Nephron progenitor cell (in vitro differentiated cells): ENCODE data around the gene GPR68.

ENCODE experiments used
- DNase-seq: peaks from one replicate; pipeline ENCODE4 v3.0.0; 2021
- H3K27ac Mint-ChIP-seq: 2 replicates; pipeline ENCODE4 v1.8.0; 2021; ENCODE audit warnings: mild to moderate bottlenecking, moderate library complexity, mixed read lengths
- H3K27me3 Mint-ChIP-seq: 2 replicates; pipeline ENCODE4 v1.8.0; 2021; ENCODE audit warnings: mild to moderate bottlenecking, low read depth, mixed read lengths; ENCODE audit not compliant: poor library complexity
- H3K36me3 Mint-ChIP-seq: 2 replicates; pipeline ENCODE4 v1.8.0; 2021; ENCODE audit warnings: low read depth, mixed read lengths
- H3K4me1 Mint-ChIP-seq: 2 replicates; pipeline ENCODE4 v1.8.0; 2021; ENCODE audit warnings: mixed read lengths
- H3K4me3 Mint-ChIP-seq: 2 replicates; pipeline ENCODE4 v1.8.0; 2021; ENCODE audit warnings: mild to moderate bottlenecking, moderate library complexity, mixed read lengths
- H3K9me3 Mint-ChIP-seq: 2 replicates; pipeline ENCODE4 v1.8.0; 2021; ENCODE audit warnings: mild to moderate bottlenecking, moderate library complexity, mixed read lengths
- CTCF ChIP-seq: fragments of 200-600 bp; sonication (generic); IDR thresholded peaks from 2 replicates; pipeline ENCODE4 v1.5.0; 2021; ENCODE audit warnings: antibody characterized with exemption

The GPR68 gene

GRCh38 chr14:91233936-91234790 lies 10.3 kb downstream of the GPR68 start:
- H3K4me1 Mint-ChIP-seq: peaks cover 5% of the 10 kb centered on the region
- H3K27me3 Mint-ChIP-seq: peaks cover 7% of the 10 kb centered on the region
- no peak for DNase-seq
- H3K27ac Mint-ChIP-seq: no peak overlapping the region
- H3K4me3 Mint-ChIP-seq: no peak overlapping the region
- H3K36me3 Mint-ChIP-seq: peaks cover 34% of the 10 kb centered on the region
- H3K9me3 Mint-ChIP-seq: peaks cover 35% of the 10 kb centered on the region
- no peak for TF ChIP-seq CTCF

GRCh38 chr14:91232603-91233002 lies 11.9 kb downstream of the GPR68 start:
- Mint-ChIP-seq H3K4me3 (no peak overlapping the region), H3K27ac (peak overlapping the region; percentile 34), H3K27me3 (peaks cover 7% of the 10 kb centered on the region), H3K9me3 (peaks cover 26% of the 10 kb centered on the region), H3K4me1 (peaks cover 16% of the 10 kb centered on the region), H3K36me3 (peaks cover 40% of the 10 kb centered on the region)
- no peak for DNase-seq
- TF ChIP-seq CTCF: no peak

- no peak for TF ChIP-seq CTCF
- peaks cover 40% of the 10 kb centered on the region for H3K36me3 Mint-ChIP-seq
- H3K27ac Mint-ChIP-seq: no peak overlapping the region
- peaks cover 7% of the 10 kb centered on the region for H3K27me3 Mint-ChIP-seq
- H3K4me1 Mint-ChIP-seq: peaks cover 16% of the 10 kb centered on the region
- peaks cover 26% of the 10 kb centered on the region for H3K9me3 Mint-ChIP-seq
- no peak for DNase-seq
- H3K4me3 Mint-ChIP-seq: no peak overlapping the region
Measured at GRCh38 chr14:91232052-91232451, 12.5 kb downstream of the GPR68 start.

- H3K4me3 Mint-ChIP-seq: no peak overlapping the region
- peaks cover 7% of the 10 kb centered on the region for H3K27me3 Mint-ChIP-seq
- TF ChIP-seq CTCF: no peak
- no peak for DNase-seq
- peaks cover 16% of the 10 kb centered on the region for H3K4me1 Mint-ChIP-seq
- peaks cover 26% of the 10 kb centered on the region for H3K9me3 Mint-ChIP-seq
- H3K36me3 Mint-ChIP-seq: peaks cover 44% of the 10 kb centered on the region
- no peak overlapping the region for H3K27ac Mint-ChIP-seq
Measured at GRCh38 chr14:91231446-91231845, 13.1 kb downstream of the GPR68 start.

GRCh38 chr14:91230397-91231035 lies 14.0 kb downstream of the GPR68 start:
- H3K9me3 Mint-ChIP-seq: peaks cover 26% of the 10 kb centered on the region
- no peak overlapping the region for H3K4me3 Mint-ChIP-seq
- H3K4me1 Mint-ChIP-seq: peaks cover 22% of the 10 kb centered on the region
- no peak overlapping the region for H3K27ac Mint-ChIP-seq
- no peak for TF ChIP-seq CTCF
- H3K36me3 Mint-ChIP-seq: peaks cover 54% of the 10 kb centered on the region
- DNase-seq: no peak
- peaks cover 2% of the 10 kb centered on the region for H3K27me3 Mint-ChIP-seq
